ENCODE data around the gene PRLR. TPM values are rescaled to one million over a fixed set of nuclear protein-coding genes. Genes with fewer than 3 reads are reported as not detected.

PRLR gene
- total and polyA plus RNA-seq, 2 of the 8 experiments (the other 6 are each of a cell fraction or from before 2014, with no cell fraction given), result 0.53 to 2.5 TPM

- Histone ChIP-seq H3K18ac (ENCODE audit: extremely low read depth, low read length) (no peak overlapping the region), H3K4me3 (ENCODE audit: extremely low read depth in 1 of 4, insufficient read depth in 2 of 4, low read depth in 3 of 4, low read length in 4 of 4) (no peak overlapping the region), H4K91ac (replicated peaks; ENCODE audit: insufficient read length, low read length) (no peak overlapping the region), H3K4ac (replicated peaks; ENCODE audit: insufficient read length, low read depth, low read length) (no peak overlapping the region), H3K27me3 (replicated peaks in 1 of 4; ENCODE audit: control insufficient read depth in 3 of 4, extremely low read depth in 1 of 4, insufficient read depth in 3 of 4, low read length in 3 of 4) (no peaks in the 10 kb centered on the region), H3K56ac (replicated peaks; ENCODE audit: insufficient read length, low read depth, low read length) (no peak overlapping the region), H3K9me3 (ENCODE audit: insufficient read depth in 2 of 2, low read depth in 1 of 2, low read length in 1 of 2) (peaks cover 11 to 12% of the 10 kb centered on the region in 2 experiments), H3K27ac (ENCODE audit: low read depth, low read length) (no peak overlapping the region), H4K8ac (ENCODE audit: extremely low read depth, insufficient read depth, low read length) (no peak overlapping the region), H3K14ac (ENCODE audit: insufficient read length) (no peak overlapping the region), H3K4me1 (replicated peaks in 1 of 4; ENCODE audit: control insufficient read depth in 3 of 4, insufficient read depth in 4 of 4, low read length in 3 of 4) (peaks cover 0 to 5% (median 0%) of the 10 kb centered on the region in 4 experiments; a peak in 2 of 7 replicates), H2BK120ac (replicated peaks; ENCODE audit: low read depth, low read length) (no peak overlapping the region), H3K79me1 (ENCODE audit: low read depth, low read length) (no peaks in the 10 kb centered on the region), H2BK12ac (ENCODE audit: low read depth, low read length) (no peak overlapping the region), H2BK20ac (ENCODE audit: low read length) (no peak overlapping the region), H3K36me3 (ENCODE audit: control insufficient read depth in 2 of 4, insufficient read depth in 4 of 4, low read length in 3 of 4) (no peaks in the 10 kb centered on the region), H3K23me2 (ENCODE audit: low read depth, low read length) (no peaks in the 10 kb centered on the region), H3K9ac (replicated peaks in 1 of 4; ENCODE audit: extremely low read depth in 1 of 4, low read depth in 3 of 4, low read length in 3 of 4) (no peak overlapping the region), H3K79me2 (ENCODE audit: control insufficient read depth in 1 of 2, insufficient read depth in 2 of 2, low read length in 2 of 2) (no peaks in the 10 kb centered on the region), H4K20me1 (replicated peaks in 1 of 2; ENCODE audit: control insufficient read depth in 1 of 2, insufficient read depth in 2 of 2, low read length in 2 of 2) (no peaks in the 10 kb centered on the region), H4K5ac (ENCODE audit: insufficient read length, low read depth, low read length) (no peak overlapping the region), H2AFZ (ENCODE audit: low read length) (no peak overlapping the region), H2BK5ac (ENCODE audit: low read depth, low read length) (no peak overlapping the region), H3K4me2 (ENCODE audit: insufficient read depth in 1 of 2, low read depth in 2 of 2, low read length in 2 of 2) (no peak overlapping the region), H3K23ac (ENCODE audit: insufficient read length) (no peak overlapping the region), H2AK5ac (ENCODE audit: low read depth, low read length) (no peak overlapping the region), H2BK15ac (ENCODE audit: low read length) (no peak overlapping the region)
- FAIRE-seq, result no peak
- 89% methylated on average over 2 of the region's 2 CpGs; no CpG with 5 or more reads in 1 of the 2 experiments for WGBS, 2 experiments (ENCODE audit: extremely low coverage in 1 of 2, insufficient coverage in 1 of 2, insufficient read length in 1 of 2, insufficient replicate concordance in 2 of 2, low coverage in 1 of 2, low lambda C conversion rate in 2 of 2, missing lambda C conversion rate in 1 of 2)
- POLR2A ChIA-PET (ENCODE audit: partially characterized antibody), result no interaction called here
- no peak for DNase-seq (ENCODE audit: low read depth in 1 of 2, low spot score in 2 of 2)
- CTCF ChIA-PET (ENCODE audit: partially characterized antibody), result interaction anchor here (0.6 to 1.2 kb wide), 2 partner anchors 13 to 17 kb away, joined by 3 read pairs; no protein-coding TSS in a partner anchor
- no peak for TF ChIP-seq SP4 (IDR thresholded peaks at IDR 0.05; ENCODE audit: low read length)
- TF ChIP-seq TAF7 (optimal IDR thresholded peaks at IDR 0.05; ENCODE audit: borderline replicate concordance, low read depth, low read length), result no peak
- TF ChIP-seq GABPA (IDR thresholded peaks at IDR 0.05; ENCODE audit: borderline replicate concordance, insufficient read depth, low read length), result no peak
- no peak for TF ChIP-seq BACH1 (IDR thresholded peaks at IDR 0.05; ENCODE audit: low read length)
- TF ChIP-seq PHF8 (conservative IDR thresholded peaks at IDR 0.05; ENCODE audit: low read depth, low read length), result no peak
- no peak for TF ChIP-seq TEAD4 (IDR thresholded peaks at IDR 0.05; ENCODE audit: low read depth, low read length)
- TF ChIP-seq CBX8 (IDR thresholded peaks at IDR 0.05; ENCODE audit: borderline replicate concordance, low read depth, low read length), result no peak
- no peak for TF ChIP-seq SAP30 (IDR thresholded peaks at IDR 0.05; ENCODE audit: insufficient read depth, insufficient replicate concordance, low read length)
- TF ChIP-seq, protein P1, sequence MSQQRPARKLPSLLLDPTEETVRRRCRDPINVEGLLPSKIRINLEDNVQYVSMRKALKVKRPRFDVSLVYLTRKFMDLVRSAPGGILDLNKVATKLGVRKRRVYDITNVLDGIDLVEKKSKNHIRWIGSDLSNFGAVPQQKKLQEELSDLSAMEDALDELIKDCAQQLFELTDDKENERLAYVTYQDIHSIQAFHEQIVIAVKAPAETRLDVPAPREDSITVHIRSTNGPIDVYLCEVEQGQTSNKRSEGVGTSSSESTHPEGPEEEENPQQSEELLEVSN (IDR thresholded peaks at IDR 0.05), result no peak
- no peak for TF ChIP-seq MAX (IDR thresholded peaks at IDR 0.05)
Observed at GRCh38 chr5:35263266-35263877, 33.1 kb upstream of the PRLR start.
